Erythroblast (primary cell): ENCODE results near the gene CDK6.

Experiments used
- GATA1 ChIP-seq: IDR thresholded peaks from 2 replicates; pipeline ENCODE4 v1.6.1; 2011; ENCODE audit warnings: low read depth, mild to moderate bottlenecking, control low read depth, low read length, moderate library complexity
- POLR2A ChIP-seq: IDR thresholded peaks from 2 replicates; pipeline ENCODE4 v1.6.1; 2011; ENCODE audit warnings: mild to moderate bottlenecking, low read length

DNA sequence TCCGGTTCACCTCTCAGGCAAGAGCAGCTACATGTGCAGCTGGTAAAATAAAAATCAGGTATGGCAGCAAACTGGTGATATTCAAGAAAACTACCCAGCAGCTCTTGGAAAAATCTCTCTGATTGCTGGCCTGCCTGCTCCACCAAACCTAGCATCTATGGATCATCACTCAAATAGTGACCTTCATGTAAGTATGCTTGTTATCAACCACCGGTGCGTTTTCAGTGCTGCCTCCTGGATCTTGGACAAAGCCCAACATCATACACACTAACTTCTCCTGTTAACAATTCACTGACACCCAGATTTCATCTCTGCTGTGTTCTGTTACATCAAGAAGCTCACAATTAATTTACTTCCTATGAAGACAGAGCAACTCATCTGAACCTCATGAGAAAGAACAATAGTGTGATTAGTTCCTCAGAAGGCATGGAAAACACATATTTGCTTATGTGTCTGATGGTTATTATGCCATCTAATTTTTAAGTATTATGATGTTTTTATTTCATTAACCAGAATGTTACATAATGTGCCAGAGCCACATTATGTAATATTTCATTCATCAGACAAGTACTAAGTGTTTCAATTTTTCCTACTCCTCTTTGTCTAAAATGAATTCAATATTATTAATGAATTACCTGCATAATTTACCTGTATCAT, 8.8 kb downstream of the CDK6 start:
- TF ChIP-seq POLR2A, result no peak
- TF ChIP-seq GATA1, result no peak
